GM12878 (cell line): Measurements from ENCODE around the gene CUTA. TPM values are rescaled to one million over a fixed set of nuclear protein-coding genes. Genes with fewer than 3 reads are reported as not detected.
A peak's percentile ranks its signal among the peaks of the same experiment; 100 is the strongest.

ENCODE experiments used
- CHD4 ChIP-seq: fragments of 200-600 bp; sonication (generic); IDR thresholded peaks from 2 replicates; pipeline ENCODE4 v1.6.1; 2016; ENCODE audit warnings: mild to moderate bottlenecking
- E4F1 ChIP-seq: fragments of 450-650 bp; IDR thresholded peaks from 2 replicates; pipeline ENCODE4 v1.6.1; 2018; ENCODE audit warnings: borderline replicate concordance, mild to moderate bottlenecking; ENCODE audit not compliant: partially characterized antibody
- ESRRA ChIP-seq: IDR thresholded peaks from 2 replicates; pipeline ENCODE4 v1.6.1; 2012; ENCODE audit warnings: mild to moderate bottlenecking, low read length, improper control_type of control experiment
- EZH2 ChIP-seq: IDR thresholded peaks from 2 replicates; pipeline ENCODE4 v1.6.1; 2012; ENCODE audit warnings: low read depth, mild to moderate bottlenecking, control low read depth, inconsistent platforms, low read length, borderline replicate concordance; ENCODE audit not compliant: control insufficient read depth
- GATAD2B ChIP-seq: fragments of 450-650 bp; conservative IDR thresholded peaks from 2 replicates; pipeline ENCODE4 v1.6.1; 2017; ENCODE audit warnings: low read depth, mild to moderate bottlenecking, moderate library complexity
- HDAC6 ChIP-seq: fragments of 200-600 bp; sonication (generic); IDR thresholded peaks from one replicate; pipeline ENCODE4 v1.8.0; 2017; ENCODE audit warnings: antibody characterized with exemption; ENCODE audit not compliant: unreplicated experiment
- HSF1 ChIP-seq: fragments of 150-350 bp; IDR thresholded peaks from 2 replicates; pipeline ENCODE4 v1.6.1; 2014; ENCODE audit warnings: mild to moderate bottlenecking, low read depth, low read length
- MEF2A ChIP-seq: IDR thresholded peaks from 2 replicates; pipeline ENCODE4 v1.6.1; 2011; ENCODE audit warnings: low read depth, mild to moderate bottlenecking, low read length, moderate library complexity; ENCODE audit not compliant: insufficient read depth
- MTA2 ChIP-seq: fragments of 450-650 bp; IDR thresholded peaks from 2 replicates; pipeline ENCODE4 v1.6.1; 2016; ENCODE audit warnings: low read depth, mild to moderate bottlenecking, moderate library complexity
- PAX5 ChIP-seq: IDR thresholded peaks from 2 replicates; pipeline ENCODE4 v1.6.1; 2011; ENCODE audit warnings: low read depth, low read length, borderline replicate concordance
- PKNOX1 ChIP-seq: fragments of 450-650 bp; IDR thresholded peaks from 2 replicates; pipeline ENCODE4 v1.6.1; 2016; ENCODE audit warnings: mild to moderate bottlenecking
- POLR2AphosphoS2 ChIP-seq: IDR thresholded peaks from 2 replicates; pipeline ENCODE4 v1.6.1; 2011; ENCODE audit warnings: low read depth, mild to moderate bottlenecking, low read length, improper control_type of control experiment, moderate library complexity
- RFX5 ChIP-seq: IDR thresholded peaks from 2 replicates; pipeline ENCODE4 v1.6.1; 2011; ENCODE audit warnings: low read depth, low read length, improper control_type of control experiment
- SIX5 ChIP-seq: IDR thresholded peaks from 2 replicates; pipeline ENCODE4 v1.6.1; 2011; ENCODE audit warnings: mild to moderate bottlenecking, low read depth, low read length, moderate library complexity; ENCODE audit not compliant: severe bottlenecking
- SMC3 ChIP-seq: IDR thresholded peaks from 2 replicates; pipeline ENCODE4 v1.6.1; 2011; ENCODE audit warnings: low read length, improper control_type of control experiment, borderline replicate concordance
- SREBF2 ChIP-seq: IDR thresholded peaks from 2 replicates; pipeline ENCODE4 v1.6.1; 2012; ENCODE audit warnings: mild to moderate bottlenecking, low read length
- SRF ChIP-seq, 2 experiments: IDR thresholded peaks; 2 replicates each; pipeline ENCODE4 v1.6.1; 2011; ENCODE audit warnings: low read depth in 2 of 2, low read length in 2 of 2, mild to moderate bottlenecking in 1 of 2, moderate library complexity in 1 of 2
- TBL1XR1 ChIP-seq: IDR thresholded peaks from 2 replicates; pipeline ENCODE4 v1.6.1; 2012; ENCODE audit warnings: low read depth, low read length, improper control_type of control experiment
- USF1 ChIP-seq: IDR thresholded peaks from 2 replicates; pipeline ENCODE4 v1.6.1; 2011; ENCODE audit warnings: borderline replicate concordance, low read depth, mild to moderate bottlenecking, moderate library complexity, mixed read lengths, low read length; ENCODE audit not compliant: insufficient read depth; ENCODE audit errors: extremely low read length
- ZNF592 ChIP-seq: fragments of 450-650 bp; IDR thresholded peaks from 2 replicates; pipeline ENCODE4 v1.6.1; 2017; ENCODE audit warnings: mild to moderate bottlenecking, moderate library complexity
- polyA plus RNA-seq, 11 experiments: library from polyadenylated mRNA; depleted of rRNA in 4 of 11; unstranded in 6 of 11; stranded (reverse) in 5 of 11; fragments of >200 nt; fragmentation: Nextera tagmentation in 4 of 11; fragmentation: Illumina TruSeq in 1 of 11; extraction: Ambion mirVana in 4 of 11; extraction: Trizol in 1 of 11; gene quantifications; 1 replicate in 1 of 11; 2 replicates in 10 of 11; pipeline versions ENCODE4 v1.2.1 to v1.2.3, GENCODE V29; 2011 to 2016; ENCODE audit warnings: inconsistent platforms in 2 of 11, missing spikeins in 2 of 11, low read depth in 1 of 11
- total RNA-seq, 4 experiments: library from RNA; depleted of rRNA in 3 of 4; stranded (reverse); fragments of >200 nt in 3 of 4; fragmentation: Illumina TruSeq in 1 of 4; extraction: Trizol in 1 of 4; gene quantifications; 2 replicates each; pipeline versions ENCODE4 v1.2.1 to v1.2.3, GENCODE V29; 2013 to 2021

Gene CUTA
- total and polyA plus RNA-seq, 10 of the 15 experiments (the other 5 are each of a cell fraction or from before 2014, with no cell fraction given), result 102 to 293 (median 189) TPM

- TF ChIP-seq PKNOX1 (peak; percentile 87), ZNF592 (no peak), POLR2AphosphoS2 (no peak), GATAD2B (no peak; the same call in none of the 2 replicates), PAX5 (peak; percentile 98), SREBF2 (no peak), HSF1 (0 out of 2 replicates have a peak, but pooled peaks have one; percentile 12), ESRRA (no peak), SMC3 (peak; percentile 81), MEF2A (0 out of 2 replicates have a peak, but pooled peaks have one; percentile 30), RFX5 (peak; percentile 83; the same call in 1 of the 2 replicates), CHD4 (no peak), SIX5 (no peak), E4F1 (peak; percentile 80), MTA2 (no peak), EZH2 (no peak), TBL1XR1 (no peak), SRF (IDR thresholded peaks at IDR 0.05; ENCODE audit: low read depth in 2 of 2, low read length in 2 of 2) (peak in 1 of 2 experiments; percentile 66; a peak in 1 of 4 replicates), USF1 (no peak), HDAC6 (no peak)
These were observed 26.5 kb downstream of the CUTA start, which contains the start of gene KIFC1 (continued) for GRCh38 chr6:33391278-33391921.
